Activated B cell treated with CpG ODN at 0.5 μM for 24 hours (primary cell): ENCODE data around the gene TPP1. TPM values are rescaled to one million over a fixed set of nuclear protein-coding genes. Genes with fewer than 3 reads are reported as not detected.

Source experiments
- total RNA-seq: library from RNA; stranded (reverse); gene quantifications from 2 replicates; pipeline ENCODE4 v1.2.3, GENCODE V29; 2022

The TPP1 gene
- total RNA-seq, 1 donor from 2014 or later: 123 TPM

Other genes starting within 250 kb of the TPP1 start
- gene SMPD1, start 228.9 kb downstream of the TPP1 start, total RNA-seq: 14.1 and 16.9 TPM in 2 replicates
- gene APBB1, start 200.3 kb downstream of the TPP1 start, total RNA-seq: 20.6 and 22.1 TPM in 2 replicates
- 0.40 TPM in 1 of 2 replicates, not detected in the other for gene HPX, start 178.4 kb downstream of the TPP1 start, total RNA-seq
- 8.3 and 9.0 TPM in 2 replicates for gene TRIM3, start 145.5 kb downstream of the TPP1 start, total RNA-seq
- 40.6 and 43.1 TPM in 2 replicates for gene ARFIP2, start 138.1 kb downstream of the TPP1 start, total RNA-seq
- 48.0 and 60.0 TPM in 2 replicates for gene TIMM10B, start 137.9 kb downstream of the TPP1 start, total RNA-seq
- 26.7 and 42.6 TPM in 2 replicates for gene DNHD1, start 122.1 kb downstream of the TPP1 start, total RNA-seq
- gene RRP8, start 15.8 kb downstream of the TPP1 start, total RNA-seq: 29.1 and 30.5 TPM in 2 replicates
- gene ILK, start 15.6 kb downstream of the TPP1 start, total RNA-seq: 113 and 128 TPM in 2 replicates
- gene TAF10, start 7.2 kb downstream of the TPP1 start, total RNA-seq: 149 and 154 TPM in 2 replicates
- 0.17 and 0.22 TPM in 2 replicates for gene DCHS1, start 36.4 kb upstream of the TPP1 start, total RNA-seq
- gene MRPL17, start 63.9 kb upstream of the TPP1 start, total RNA-seq: 34.1 and 34.2 TPM in 2 replicates
- 0.07 TPM in 1 of 2 replicates, not detected in the other for gene OR2AG2, start 152.6 kb upstream of the TPP1 start, total RNA-seq
- gene OR2AG1, start 163.6 kb upstream of the TPP1 start, total RNA-seq: not detected in 2 replicates
- 0.18 and 0.20 TPM in 2 replicates for gene OR6A2, start 180.3 kb upstream of the TPP1 start, total RNA-seq
- gene OR10A5, start 226.3 kb upstream of the TPP1 start, total RNA-seq: not detected in 2 replicates
- gene OR10A2, start 243.6 kb upstream of the TPP1 start, total RNA-seq: not detected in 2 replicates